ENCODE measurements around the gene DOCK8. TPM values are rescaled to one million over a fixed set of nuclear protein-coding genes. Genes with fewer than 3 reads are reported as not detected.

The DOCK8 gene
- total and polyA plus RNA-seq, 2 experiments from 2014 or later, result 0.94 to 1.2 TPM

- TF ChIP-seq REST (IDR thresholded peaks at IDR 0.05; ENCODE audit: unreplicated experiment), result no peak
- no peak for TF ChIP-seq CTCF (conservative IDR thresholded peaks at IDR 0.05; ENCODE audit: low read depth in 2 of 2)
- no peak for TF ChIP-seq EZH2phosphoT487 (IDR thresholded peaks at IDR 0.05; ENCODE audit: unreplicated experiment)
- TF ChIP-seq JUNB (IDR thresholded peaks at IDR 0.05; ENCODE audit: unreplicated experiment), result no peak
- TF ChIP-seq ZNF114 (CRISPR knock-in tag; IDR thresholded peaks at IDR 0.05), result no peak
These were observed 64.0 kb downstream of the DOCK8 start (continued) for GRCh38 chr9:278651-279050.

- Histone ChIP-seq H3F3A (replicated peaks; ENCODE audit: low read depth) (no peaks in the 10 kb centered on the region), H3K4me3 (no peak overlapping the region), H3K4me1 (ENCODE audit: insufficient read depth) (no peaks in the 10 kb centered on the region), H2AFZ (no peak overlapping the region), H3K9me2 (ENCODE audit: insufficient read depth) (no peaks in the 10 kb centered on the region), H3K79me2 (replicated peaks; ENCODE audit: insufficient read depth) (no peaks in the 10 kb centered on the region), H3K27me3 (ENCODE audit: insufficient read depth) (no peaks in the 10 kb centered on the region), H4K20me1 (replicated peaks; ENCODE audit: insufficient read depth) (no peaks in the 10 kb centered on the region; the same call in 1 of the 2 replicates), H3K27ac (ENCODE audit: low read depth) (no peak overlapping the region), H3K36me3 (ENCODE audit: insufficient read depth) (no peaks in the 10 kb centered on the region), H3K4me2 (no peak overlapping the region)
- no peaks in the 10 kb centered on the region for H3K27me3 Mint-ChIP-seq (ENCODE audit: insufficient read depth, low read depth, poor library complexity)
- H3K36me3 Mint-ChIP-seq (ENCODE audit: low read depth), result no peaks in the 10 kb centered on the region
- H3K4me1 Mint-ChIP-seq, result no peaks in the 10 kb centered on the region; the same call in 2 of the 3 replicates
- no peaks in the 10 kb centered on the region for H3K9me3 Mint-ChIP-seq
- ATAC-seq (no peak), DNase-seq (ENCODE audit: low spot score) (no peak)
- H3K27ac Mint-ChIP-seq, result no peak overlapping the region
- no peak overlapping the region for H3K4me3 Mint-ChIP-seq
- TF ChIP-seq CREB1 (CRISPR knock-in tag; IDR thresholded peaks at IDR 0.05; ENCODE audit: low read depth) (no peak), EZH2phosphoT487 (IDR thresholded peaks at IDR 0.05; ENCODE audit: unreplicated experiment) (no peak), STAT1 (IDR thresholded peaks at IDR 0.05; ENCODE audit: unreplicated experiment) (no peak), NANOG (IDR thresholded peaks at IDR 0.05; ENCODE audit: borderline replicate concordance) (no peak), JUNB (IDR thresholded peaks at IDR 0.05; ENCODE audit: unreplicated experiment) (no peak), ZNF462 (CRISPR knock-in tag; IDR thresholded peaks at IDR 0.05) (no peak), ETS1 (IDR thresholded peaks at IDR 0.05) (no peak), POLR2AphosphoS5 (IDR thresholded peaks at IDR 0.05; ENCODE audit: low read depth) (no peak)
These were observed 65.0 kb downstream of the DOCK8 start for GRCh38 chr9:279674-280073.

All from GM23338 (cell line).